NCI-H748 (cell line): ENCODE measurements around the gene PRKCH.

Experiments
- DNase-seq: peaks from one replicate; lab custom pipeline; 2025; ENCODE audit not compliant: unreplicated experiment; lab: John Stamatoyannopoulos, UW

PRKCH gene

GRCh38 chr14:61471297-61472005 lies 150.1 kb downstream of the PRKCH start:
- DNase-seq: no peak

GRCh38 chr14:61472011-61472672 lies 150.8 kb downstream of the PRKCH start:
- DNase-seq: no peak

- DNase-seq: no peak
These were observed 151.5 kb downstream of the PRKCH start for GRCh38 chr14:61472801-61473376.

GRCh38 chr14:61474015-61474414 lies 152.6 kb downstream of the PRKCH start:
- DNase-seq: no peak

DNA sequence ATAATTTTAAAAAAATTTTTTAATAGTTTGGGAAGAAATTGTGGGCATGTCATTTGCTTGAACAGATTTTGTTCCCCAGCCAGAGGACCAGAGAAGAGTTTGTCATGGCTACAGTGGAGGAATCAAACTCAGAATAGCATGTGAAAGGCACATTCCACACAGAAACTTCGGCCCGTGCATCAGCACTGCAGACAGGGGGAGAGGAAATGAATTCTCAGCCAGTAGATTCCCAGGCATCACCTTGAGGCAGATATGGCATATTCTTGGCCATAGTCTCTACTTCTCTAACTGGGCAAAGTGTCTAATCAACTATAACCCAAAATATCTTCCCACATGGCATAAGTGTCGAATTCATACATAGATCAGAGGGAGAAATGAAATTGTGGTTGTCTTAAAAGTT lies 153.3 kb downstream of the PRKCH start:
- DNase-seq: no peak

- peak; percentile 79 for DNase-seq
These were observed 153.9 kb downstream of the PRKCH start for GRCh38 chr14:61475316-61475715.

- no peak for DNase-seq
These were observed 154.8 kb downstream of the PRKCH start for GRCh38 chr14:61476105-61476753.

DNA sequence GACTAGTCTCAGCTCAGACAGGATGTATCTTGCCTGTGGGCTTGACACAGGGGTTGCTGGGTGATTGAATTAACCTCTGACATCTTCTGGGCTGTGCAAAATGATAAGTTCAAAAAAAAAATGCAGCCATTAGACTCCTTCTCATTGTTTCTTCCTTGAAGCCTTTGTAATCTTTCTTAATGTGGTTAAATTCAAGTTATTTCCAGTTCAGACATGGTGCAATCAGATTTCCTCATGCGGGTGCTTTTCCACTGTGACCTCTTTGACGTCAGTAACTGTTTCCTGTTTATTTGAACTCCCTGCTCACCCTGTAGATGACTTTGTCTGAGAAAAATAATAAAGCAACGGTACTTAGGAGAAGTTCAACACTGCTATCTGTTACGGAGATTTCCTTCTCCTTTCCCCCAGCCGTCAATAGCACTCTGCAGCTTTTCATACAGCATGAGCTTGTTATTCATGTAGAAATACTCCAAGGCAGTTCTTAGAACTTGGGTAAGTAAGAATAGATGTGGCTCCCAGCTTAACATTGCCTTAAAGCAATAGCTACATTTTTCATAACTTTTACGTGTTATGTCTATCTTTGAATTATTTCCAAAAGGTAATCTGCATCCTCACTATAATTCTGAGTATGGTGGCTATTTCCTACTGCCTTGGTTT lies 155.5 kb downstream of the PRKCH start:
- DNase-seq: no peak

DNA sequence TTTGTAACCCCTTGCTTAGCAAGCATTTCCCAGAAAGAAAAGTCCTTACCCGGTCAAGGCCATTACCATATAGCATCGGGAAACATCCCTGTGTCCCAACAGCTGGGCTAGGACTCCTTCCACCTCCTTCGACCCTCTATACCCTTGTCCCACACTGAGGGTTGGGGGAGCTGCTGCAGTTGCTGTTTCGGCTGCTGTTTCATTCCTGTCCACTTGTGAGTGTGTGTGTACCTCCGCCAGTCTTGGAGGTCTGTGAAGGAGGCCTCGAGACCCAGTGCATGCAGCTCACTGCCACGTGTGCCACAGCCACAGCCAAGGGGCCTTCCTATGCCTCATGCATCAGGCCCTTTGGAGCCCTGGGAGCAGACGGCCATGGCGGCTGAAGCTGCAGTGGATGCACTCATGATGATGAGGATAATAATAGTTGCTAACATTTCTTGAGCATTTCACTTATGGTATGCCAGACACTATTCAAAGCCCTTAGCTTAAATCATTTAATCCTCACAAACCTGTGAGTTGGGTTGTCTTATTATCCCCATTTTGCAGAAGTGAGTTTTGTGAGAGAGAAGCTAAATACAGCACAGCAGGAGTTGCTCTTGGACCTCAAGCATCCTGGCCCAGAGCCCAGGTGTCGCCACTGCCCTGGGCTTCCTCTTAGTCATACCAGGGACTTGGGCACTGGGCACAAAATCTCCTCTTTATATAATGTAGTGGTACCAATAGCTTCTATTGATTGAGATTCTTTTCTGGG lies 156.5 kb downstream of the PRKCH start:
- DNase-seq: peak; percentile 18

- DNase-seq: no peak
These were observed 157.6 kb downstream of the PRKCH start for GRCh38 chr14:61478971-61479473.

DNA sequence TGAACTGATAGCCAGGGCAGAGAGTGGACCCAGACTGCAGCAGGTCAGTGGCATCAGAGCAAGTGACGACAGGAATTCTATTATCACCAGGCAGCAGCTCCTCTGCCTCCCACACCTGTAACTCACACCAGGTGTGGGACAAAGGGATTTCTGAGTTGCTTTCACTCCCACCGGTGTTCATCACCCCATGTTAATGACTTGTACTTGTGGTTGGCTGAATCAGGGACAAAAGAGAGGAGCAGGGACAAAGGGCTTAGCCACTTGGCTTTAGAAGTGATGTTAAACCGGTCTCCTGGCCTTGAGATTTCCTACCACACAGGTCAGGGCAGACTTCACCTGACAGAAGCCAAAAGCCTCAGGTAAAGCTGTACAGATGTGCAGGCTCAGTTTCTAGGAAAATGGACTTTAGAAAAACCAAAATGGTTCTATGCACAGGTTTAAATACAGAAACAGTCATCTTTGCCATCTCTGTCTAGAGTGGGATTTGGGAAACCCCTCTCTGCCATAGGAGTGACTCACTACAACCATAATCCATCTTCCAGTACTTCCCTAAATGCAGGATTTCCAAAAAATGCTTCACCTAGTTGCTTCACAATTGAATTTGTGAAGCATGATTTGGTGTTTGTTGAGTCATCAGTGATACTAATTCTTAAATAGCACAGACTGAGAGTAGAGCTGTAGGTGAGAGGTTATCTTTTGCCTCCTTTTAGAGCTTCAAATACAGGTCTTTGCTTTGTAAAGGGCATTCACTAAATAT lies 158.5 kb downstream of the PRKCH start:
- DNase-seq: no peak

DNA sequence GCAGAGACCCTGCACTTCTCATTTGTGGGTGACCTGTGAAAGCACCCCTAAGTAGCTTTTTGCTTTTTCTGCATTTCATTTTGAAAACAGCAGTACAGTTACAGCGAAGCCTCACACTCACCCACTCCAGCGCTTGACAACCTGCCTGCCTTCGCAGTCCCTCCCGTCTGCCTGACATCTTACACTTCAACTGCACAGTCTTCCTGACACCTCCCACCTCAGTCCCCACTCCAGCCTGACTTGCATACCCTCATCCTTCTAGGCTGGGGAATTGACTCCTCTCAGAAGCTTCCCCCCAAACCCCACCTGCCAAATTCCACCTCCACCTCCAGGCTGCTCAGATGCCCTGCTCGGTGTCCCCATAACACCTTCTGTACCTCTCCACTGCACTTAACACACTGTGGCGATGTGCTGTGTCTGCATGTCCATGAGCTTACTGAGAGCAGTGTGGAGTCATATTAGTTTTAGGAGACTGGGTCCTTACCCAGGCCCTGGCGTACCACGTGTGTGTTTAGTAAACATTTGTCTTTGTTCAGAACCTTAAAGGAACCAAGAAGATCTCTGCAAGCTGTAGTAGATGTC lies 159.4 kb downstream of the PRKCH start:
- DNase-seq: no peak

DNA sequence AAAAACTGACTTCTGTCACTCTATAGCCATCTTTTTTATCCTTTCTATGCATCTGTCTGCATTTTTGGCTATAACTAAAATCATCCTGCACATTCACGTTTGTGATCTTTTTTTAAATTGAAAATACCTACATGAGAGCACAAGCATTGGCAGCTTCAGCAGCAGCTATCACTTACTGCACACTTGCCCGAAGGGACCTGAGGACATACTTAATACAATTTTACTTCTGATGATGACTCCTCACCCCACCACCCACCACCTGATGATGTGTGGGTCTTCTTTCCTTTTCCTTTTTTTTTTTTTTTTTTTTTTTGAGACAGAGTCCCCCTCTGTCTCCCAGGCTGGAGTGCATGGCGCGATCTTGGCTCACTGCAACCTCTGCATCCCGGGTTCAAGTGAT lies 160.3 kb downstream of the PRKCH start:
- no peak for DNase-seq

GRCh38 chr14:61482348-61483206 lies 161.2 kb downstream of the PRKCH start:
- DNase-seq: no peak

GRCh38 chr14:61483476-61483875 lies 162.1 kb downstream of the PRKCH start:
- DNase-seq: no peak

DNA sequence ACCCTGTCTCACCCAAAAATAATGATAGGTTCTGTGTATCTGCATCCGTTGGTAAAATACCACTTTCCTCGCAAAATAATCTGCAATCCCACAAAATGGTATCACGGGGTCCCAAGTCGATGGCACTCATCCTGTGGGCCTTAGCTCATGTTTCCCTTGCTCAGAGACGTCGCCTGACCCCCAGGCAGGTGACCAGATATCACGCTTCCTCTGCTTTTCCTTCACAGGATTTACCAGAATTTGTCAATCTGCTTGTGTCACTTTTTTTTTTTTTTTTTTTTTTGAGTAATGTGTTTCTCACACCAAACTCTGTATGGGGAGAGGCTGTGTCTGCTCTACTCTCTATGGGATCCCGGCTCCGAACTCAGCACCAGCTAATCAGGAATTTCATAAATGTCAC lies 162.7 kb downstream of the PRKCH start:
- no peak for DNase-seq

GRCh38 chr14:61484826-61485584 lies 163.6 kb downstream of the PRKCH start:
- no peak for DNase-seq

DNA sequence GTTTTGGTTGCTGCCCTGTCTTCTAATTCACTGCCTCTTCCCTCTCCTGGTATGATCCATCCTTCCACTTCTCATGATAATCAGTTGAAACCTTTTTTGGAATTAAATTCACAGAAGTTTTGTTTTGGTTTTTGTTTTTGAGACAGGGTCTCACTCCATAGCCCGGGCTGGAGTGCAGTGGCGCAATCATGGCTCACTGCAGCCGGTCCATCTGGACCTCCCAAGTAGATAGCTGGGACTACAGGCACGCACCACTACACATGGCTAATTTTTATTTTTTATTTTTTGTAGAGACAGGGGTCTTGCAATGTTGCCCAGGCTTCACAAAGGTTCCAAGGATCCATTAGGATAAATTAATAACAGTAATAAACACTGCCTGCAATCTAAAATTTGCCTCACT lies 164.3 kb downstream of the PRKCH start:
- no peak for DNase-seq
